Gastroesophageal sphincter (tissue), 2 donors: ENCODE results near the gene TMEM169.

Experiments used
- POLR2A ChIP-seq, 2 donors: fragments of 450-650 bp; IDR thresholded peaks; one replicate each; pipeline ENCODE4 v1.6.1; 2017; ENCODE audit warnings: antibody characterized with exemption in 2 of 2, mild to moderate bottlenecking in 2 of 2, moderate library complexity in 1 of 2
- POLR2AphosphoS5 ChIP-seq: sonication (generic); formaldehyde crosslinking; IDR thresholded peaks from one replicate; pipeline ENCODE4 v1.6.1; 2017; ENCODE audit warnings: antibody characterized with exemption

- TF ChIP-seq POLR2A (IDR thresholded peaks at IDR 0.05) (no peak), POLR2AphosphoS5 (no peak)
Measured at GRCh38 chr2:216107320-216107719, 25.6 kb downstream of the TMEM169 start.
